Right ventricle myocardium inferior (tissue), 1 donor: Measurements from ENCODE around the gene HELLS. TPM values are rescaled to one million over a fixed set of nuclear protein-coding genes. Genes with fewer than 3 reads are reported as not detected.

Source experiments
- total RNA-seq: library from RNA; stranded (reverse); fragmentation: NEBNext Ultra II Directional; extraction: Animal tissue kit (Norgen Biotek cat#: 25700); gene quantifications from one replicate; pipeline ENCODE4 v1.2.1, GENCODE V29; 2021
- donor health status: DM: no; HTN: yes; CAD: no; lungs with severe emphysema.

Gene HELLS
- total RNA-seq, 1 donor from 2014 or later = 2.3 TPM

Other genes with a start within 250 kb of the HELLS start
- 8.1 TPM for gene NOC3L, start 182.8 kb upstream of the HELLS start, total RNA-seq
- 4.6 TPM for gene TBC1D12, start 143.2 kb upstream of the HELLS start, total RNA-seq
- gene CYP2C18, start 137.9 kb downstream of the HELLS start, total RNA-seq = not detected
- not detected for gene CYP2C19, start 216.9 kb downstream of the HELLS start, total RNA-seq